Measurements from ENCODE around the gene APH1B. TPM values are rescaled to one million over a fixed set of nuclear protein-coding genes. Genes with fewer than 3 reads are reported as not detected.

APH1B gene
- total and polyA plus RNA-seq, 3 experiments from 2014 or later: 6.7 to 13.1 (median 9.2) TPM

GRCh38 chr15:63243776-63244175 lies 33.6 kb upstream of the APH1B start:
- CTCF ChIA-PET: interaction anchor here (1.0 to 1.8 kb wide), 2 partner anchors 78 to 87 kb away, joined by 3 to 6 read pairs; partner anchors contain the start of gene RPS27L

GRCh38 chr15:63244399-63244798 lies 33.0 kb upstream of the APH1B start:
- Mint-ChIP-seq H3K4me3 (peak overlapping the region in 3 of 7 donors; percentile 10 to 28 (median 23)), H3K27ac (peak overlapping the region; percentile 27 to 93 (median 86)), H3K27me3 (no peaks in the 10 kb centered on the region), H3K4me1 (peaks cover 59 to 86% (median 69%) of the 10 kb centered on the region in 3 donors), H3K36me3 (peaks cover 13 to 64% (median 19%) of the 10 kb centered on the region in 3 donors), H3K9me3 (no peaks in the 10 kb centered on the region)
- H3K4me3 ChIP-seq (ENCODE audit: low read length): no peak overlapping the region
- H3K27me3 ChIP-seq (ENCODE audit: insufficient read depth, low read length, poor library complexity, severe bottlenecking): no peaks in the 10 kb centered on the region
- no peak overlapping the region for H3K27ac ChIP-seq (ENCODE audit: low read depth, low read length)
- ChIA-PET POLR2A (interaction anchor here (0.5 to 0.9 kb wide), 2 partner anchors 34 to 95 kb away, joined by 3 read pairs; partner anchors contain the start of gene APH1B), CTCF (interaction anchor here (0.7 kb wide), 1 partner anchor 87 kb away, joined by 3 read pairs; the partner anchor contains the start of gene RPS27L)
- peaks cover 35% of the 10 kb centered on the region for H3K4me1 ChIP-seq (ENCODE audit: insufficient read depth, low read length)
- no peak for DNase-seq
- no peaks in the 10 kb centered on the region for H3K9me3 ChIP-seq (ENCODE audit: low read length)
- peaks cover 20% of the 10 kb centered on the region for H3K36me3 ChIP-seq (ENCODE audit: insufficient read depth, low read length)

More at GRCh38 chr15:63243776-63244175, 33.6 kb upstream of the APH1B start:
- peaks cover 40% of the 10 kb centered on the region for H3K4me1 ChIP-seq (ENCODE audit: insufficient read depth, low read length)
- Mint-ChIP-seq H3K4me1 (peaks cover 59 to 88% (median 70%) of the 10 kb centered on the region in 3 donors), H3K36me3 (peaks cover 13 to 58% (median 19%) of the 10 kb centered on the region in 3 donors), H3K4me3 (no peak overlapping the region), H3K27me3 (no peaks in the 10 kb centered on the region), H3K9me3 (no peaks in the 10 kb centered on the region), H3K27ac (peak overlapping the region; percentile 27 to 93 (median 78))
- H3K9me3 ChIP-seq (ENCODE audit: low read length): no peaks in the 10 kb centered on the region
- no peaks in the 10 kb centered on the region for H3K27me3 ChIP-seq (ENCODE audit: insufficient read depth, low read length, poor library complexity, severe bottlenecking)
- no peak overlapping the region for H3K27ac ChIP-seq (ENCODE audit: low read depth, low read length)
- POLR2A ChIA-PET: interaction anchor here (0.9 kb wide), 1 partner anchor 34 kb away, joined by 3 read pairs; the partner anchor contains the start of gene APH1B
- peaks cover 15% of the 10 kb centered on the region for H3K36me3 ChIP-seq (ENCODE audit: insufficient read depth, low read length)
- DNase-seq: no peak
- no peak overlapping the region for H3K4me3 ChIP-seq (ENCODE audit: low read length)

- CTCF ChIA-PET: interaction anchor here (0.6 to 0.7 kb wide), 2 partner anchors 13 to 88 kb away, joined by 3 read pairs; partner anchors contain the start of gene RPS27L
- H3K27ac ChIP-seq (ENCODE audit: low read depth, low read length): no peak overlapping the region
- POLR2A ChIA-PET: interaction anchor here (0.5 to 0.7 kb wide), 2 partner anchors 96 to 203 kb away, joined by 3 read pairs; no protein-coding TSS in a partner anchor
- H3K4me1 ChIP-seq (ENCODE audit: insufficient read depth, low read length): peaks cover 29% of the 10 kb centered on the region
- peak overlapping the region; percentile 27 to 93 (median 86) for H3K27ac Mint-ChIP-seq
- peaks cover 56 to 83% (median 62%) of the 10 kb centered on the region in 3 donors for H3K4me1 Mint-ChIP-seq
- no peaks in the 10 kb centered on the region for H3K9me3 ChIP-seq (ENCODE audit: low read length)
- H3K36me3 Mint-ChIP-seq: peaks cover 13 to 64% (median 19%) of the 10 kb centered on the region in 3 donors
- H3K27me3 Mint-ChIP-seq: no peaks in the 10 kb centered on the region
- peak overlapping the region in 4 of 7 donors; percentile 23 to 32 (median 27) for H3K4me3 Mint-ChIP-seq
- H3K27me3 ChIP-seq (ENCODE audit: insufficient read depth, low read length, poor library complexity, severe bottlenecking): no peaks in the 10 kb centered on the region
- H3K4me3 ChIP-seq (ENCODE audit: low read length): no peak overlapping the region
- no peaks in the 10 kb centered on the region for H3K9me3 Mint-ChIP-seq
- peaks cover 21% of the 10 kb centered on the region for H3K36me3 ChIP-seq (ENCODE audit: insufficient read depth, low read length)
- DNase-seq: peak in 2 of 5 donors; percentile 28 to 54
Observed at GRCh38 chr15:63244976-63245645, 32.3 kb upstream of the APH1B start.

GRCh38 chr15:63246691-63247469 lies 30.5 kb upstream of the APH1B start:
- peaks cover 37% of the 10 kb centered on the region for H3K36me3 ChIP-seq (ENCODE audit: insufficient read depth, low read length)
- H3K4me1 ChIP-seq (ENCODE audit: insufficient read depth, low read length): peaks cover 29% of the 10 kb centered on the region
- H3K27ac ChIP-seq (ENCODE audit: low read depth, low read length): no peak overlapping the region
- DNase-seq: no peak
- Mint-ChIP-seq H3K27ac (peak overlapping the region in 6 of 8 donors; percentile 11 to 76 (median 60)), H3K27me3 (no peaks in the 10 kb centered on the region), H3K4me1 (peaks cover 48 to 78% (median 66%) of the 10 kb centered on the region in 3 donors), H3K4me3 (no peak overlapping the region), H3K9me3 (no peaks in the 10 kb centered on the region), H3K36me3 (peaks cover 13 to 79% (median 22%) of the 10 kb centered on the region in 3 donors)
- no peaks in the 10 kb centered on the region for H3K9me3 ChIP-seq (ENCODE audit: low read length)
- H3K4me3 ChIP-seq (ENCODE audit: low read length): no peak overlapping the region
- ChIA-PET POLR2A (no interaction called here), CTCF (interaction anchor here (1.2 to 3.2 kb wide), 2 partner anchors 14 to 15 kb away, joined by 3 to 9 read pairs; no protein-coding TSS in a partner anchor)
- no peaks in the 10 kb centered on the region for H3K27me3 ChIP-seq (ENCODE audit: insufficient read depth, low read length, poor library complexity, severe bottlenecking)

- no peak for DNase-seq
- H3K9me3 Mint-ChIP-seq: no peaks in the 10 kb centered on the region
- H3K4me3 ChIP-seq (ENCODE audit: low read length): no peak overlapping the region
- H3K27ac ChIP-seq (ENCODE audit: low read depth, low read length): no peak overlapping the region
- peaks cover 39 to 68% (median 60%) of the 10 kb centered on the region in 3 donors for H3K4me1 Mint-ChIP-seq
- H3K9me3 ChIP-seq (ENCODE audit: low read length): no peaks in the 10 kb centered on the region
- ChIA-PET CTCF (no interaction called here), POLR2A (no interaction called here)
- peaks cover 8 to 82% (median 22%) of the 10 kb centered on the region in 3 donors for H3K36me3 Mint-ChIP-seq
- peaks cover 15% of the 10 kb centered on the region for H3K4me1 ChIP-seq (ENCODE audit: insufficient read depth, low read length)
- no peaks in the 10 kb centered on the region for H3K27me3 ChIP-seq (ENCODE audit: insufficient read depth, low read length, poor library complexity, severe bottlenecking)
- H3K27me3 Mint-ChIP-seq: no peaks in the 10 kb centered on the region
- H3K4me3 Mint-ChIP-seq: peak overlapping the region in 2 of 7 donors; percentile 16 to 28
- H3K27ac Mint-ChIP-seq: peak overlapping the region in 4 of 8 donors; percentile 9 to 63 (median 48)
- H3K36me3 ChIP-seq (ENCODE audit: insufficient read depth, low read length): peaks cover 37% of the 10 kb centered on the region
Observed at GRCh38 chr15:63250312-63250965, 27.0 kb upstream of the APH1B start.

GRCh38 chr15:63251701-63252100 lies 25.7 kb upstream of the APH1B start:
- Histone ChIP-seq H3K4me3 (ENCODE audit: low read length) (no peak overlapping the region), H3K27me3 (ENCODE audit: insufficient read depth, low read length, poor library complexity, severe bottlenecking) (no peaks in the 10 kb centered on the region), H3K36me3 (ENCODE audit: insufficient read depth, low read length) (peaks cover 38% of the 10 kb centered on the region), H3K9me3 (ENCODE audit: low read length) (no peaks in the 10 kb centered on the region), H3K4me1 (ENCODE audit: insufficient read depth, low read length) (peaks cover 6% of the 10 kb centered on the region), H3K27ac (ENCODE audit: low read depth, low read length) (no peak overlapping the region)
- Mint-ChIP-seq H3K9me3 (no peaks in the 10 kb centered on the region), H3K36me3 (peaks cover 4 to 83% (median 21%) of the 10 kb centered on the region in 3 donors), H3K27me3 (no peaks in the 10 kb centered on the region), H3K4me1 (peaks cover 35 to 63% (median 52%) of the 10 kb centered on the region in 3 donors), H3K27ac (peak overlapping the region in 5 of 8 donors; percentile 7 to 63 (median 18)), H3K4me3 (no peak overlapping the region)
- ChIA-PET CTCF (no interaction called here), POLR2A (no interaction called here)
- no peak for DNase-seq

- Mint-ChIP-seq H3K4me3 (no peak overlapping the region), H3K27ac (peak overlapping the region in 4 of 8 donors; percentile 14 to 69 (median 41)), H3K9me3 (no peaks in the 10 kb centered on the region), H3K36me3 (peaks cover 0 to 82% (median 17%) of the 10 kb centered on the region in 3 donors), H3K27me3 (no peaks in the 10 kb centered on the region), H3K4me1 (peaks cover 29 to 57% (median 46%) of the 10 kb centered on the region in 3 donors)
- ChIA-PET POLR2A (no interaction called here), CTCF (no interaction called here)
- no peak overlapping the region for H3K27ac ChIP-seq (ENCODE audit: low read depth, low read length)
- no peak for DNase-seq
- H3K4me1 ChIP-seq (ENCODE audit: insufficient read depth, low read length): no peaks in the 10 kb centered on the region
- no peaks in the 10 kb centered on the region for H3K27me3 ChIP-seq (ENCODE audit: insufficient read depth, low read length, poor library complexity, severe bottlenecking)
- peaks cover 39% of the 10 kb centered on the region for H3K36me3 ChIP-seq (ENCODE audit: insufficient read depth, low read length)
- H3K9me3 ChIP-seq (ENCODE audit: low read length): no peaks in the 10 kb centered on the region
- H3K4me3 ChIP-seq (ENCODE audit: low read length): no peak overlapping the region
Observed at GRCh38 chr15:63252292-63252691, 25.1 kb upstream of the APH1B start.
